Stimulated activated CD4-positive, alpha-beta T cell treated with anti-CD3 and anti-CD28 coated beads, TNF-alpha, amount 100 ng/mL, for 1 hour (primary cell): Measurements from ENCODE around the gene CRYBB3.
"Not testable (repeated sequence)": the region's sequence is repeated elsewhere in the genome, so short reads cannot be mapped to it uniquely, and the experiment has no call there.

Experiments used
- DNase-seq, 3 donors: peaks; one replicate each; pipeline ENCODE4 v3.0.0-alpha.2; 2020; ENCODE audit warnings: low read depth in 3 of 3, low spot score in 1 of 3

CRYBB3 gene

DNA sequence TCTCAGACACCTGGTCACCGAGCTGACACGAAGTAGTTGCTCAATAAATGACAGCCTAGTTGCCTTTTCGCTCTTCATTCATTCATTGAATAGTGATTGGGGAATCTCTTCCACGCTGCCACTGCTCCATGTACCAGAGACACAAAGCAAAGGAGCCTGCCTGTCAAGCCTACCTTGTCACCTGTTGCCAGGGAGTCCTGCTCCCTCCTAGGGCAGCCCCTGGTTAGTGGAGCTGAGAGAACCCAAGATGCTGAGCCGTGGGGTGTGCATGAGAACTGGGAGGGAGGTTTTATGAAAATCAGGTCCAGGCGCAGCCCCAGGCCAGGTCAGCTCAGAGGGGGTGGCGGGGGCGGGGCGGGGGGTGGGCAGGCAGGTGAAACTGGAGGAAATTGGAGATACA is 38.4 kb downstream of the CRYBB3 start:
- DNase-seq, result not testable (repeated sequence)

DNA sequence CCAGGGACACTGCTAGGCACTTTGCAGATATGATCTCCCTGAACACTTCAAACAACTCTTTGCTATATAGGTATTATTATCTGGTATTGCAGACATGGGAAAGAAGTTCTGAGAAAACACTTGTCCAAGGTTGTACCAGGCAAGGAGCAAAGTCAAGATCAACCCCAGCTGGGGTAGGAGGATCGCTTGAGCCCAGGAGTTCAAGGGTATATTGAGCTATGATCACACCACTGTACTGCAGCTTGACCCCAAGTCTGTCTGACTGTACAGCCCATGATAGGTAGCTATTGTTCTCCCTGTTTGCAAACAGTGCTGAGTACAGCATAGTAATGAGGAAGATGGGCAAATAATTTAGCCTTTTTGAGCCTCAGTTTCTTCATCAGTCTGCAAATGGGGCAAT is 55.5 kb downstream of the CRYBB3 start:
- not testable (repeated sequence) for DNase-seq
